Measurements from ENCODE around the gene PLEKHM2.

PLEKHM2 gene

GRCh38 chr1:15663925-15664324 lies 20.2 kb upstream of the PLEKHM2 start:
- no peak for ATAC-seq
- TF ChIP-seq ARNTL (CRISPR knock-in tag; IDR thresholded peaks at IDR 0.05; ENCODE audit: borderline replicate concordance, low read depth) (no peak), TCF4 (CRISPR knock-in tag; IDR thresholded peaks at IDR 0.05; ENCODE audit: borderline replicate concordance) (no peak), ZFP30 (CRISPR knock-in tag; IDR thresholded peaks at IDR 0.05) (no peak), BACH2 (CRISPR knock-in tag; IDR thresholded peaks at IDR 0.05; ENCODE audit: borderline replicate concordance) (no peak), CSDC2 (CRISPR knock-in tag; IDR thresholded peaks at IDR 0.05) (no peak), CREB5 (CRISPR knock-in tag; IDR thresholded peaks at IDR 0.05; ENCODE audit: low read depth) (no peak), ZNF8 (CRISPR knock-in tag; IDR thresholded peaks at IDR 0.05) (no peak), ZNF565 (CRISPR knock-in tag; conservative IDR thresholded peaks at IDR 0.05; ENCODE audit: low read depth) (no peak), PPARA (CRISPR knock-in tag; IDR thresholded peaks at IDR 0.05; ENCODE audit: borderline replicate concordance) (no peak), TOX (CRISPR knock-in tag; IDR thresholded peaks at IDR 0.05; ENCODE audit: borderline replicate concordance) (no peak), ESRRG (CRISPR knock-in tag; IDR thresholded peaks at IDR 0.05) (no peak), PATZ1 (CRISPR knock-in tag; IDR thresholded peaks at IDR 0.05; ENCODE audit: borderline replicate concordance) (no peak), ISL1 (CRISPR knock-in tag; IDR thresholded peaks at IDR 0.05) (no peak), ZNF70 (CRISPR knock-in tag; IDR thresholded peaks at IDR 0.05) (no peak)

- no peak for ATAC-seq
- TF ChIP-seq SNAI2 (CRISPR knock-in tag; IDR thresholded peaks at IDR 0.05) (no peak), PATZ1 (CRISPR knock-in tag; IDR thresholded peaks at IDR 0.05; ENCODE audit: borderline replicate concordance) (no peak), ZC3H10 (CRISPR knock-in tag; IDR thresholded peaks at IDR 0.05) (no peak), ZNF565 (CRISPR knock-in tag; conservative IDR thresholded peaks at IDR 0.05; ENCODE audit: low read depth) (no peak), ESRRG (CRISPR knock-in tag; IDR thresholded peaks at IDR 0.05) (no peak)
Observed at GRCh38 chr1:15667362-15667761, 16.8 kb upstream of the PLEKHM2 start.

- TF ChIP-seq ESRRG (CRISPR knock-in tag; IDR thresholded peaks at IDR 0.05), result no peak
- TF ChIP-seq GLIS3 (CRISPR knock-in tag; IDR thresholded peaks at IDR 0.05), result no peak
- no peak for TF ChIP-seq SNAI2 (CRISPR knock-in tag; IDR thresholded peaks at IDR 0.05)
- no peak for TF ChIP-seq PPARA (CRISPR knock-in tag; IDR thresholded peaks at IDR 0.05; ENCODE audit: borderline replicate concordance)
- no peak for TF ChIP-seq ZC3H10 (CRISPR knock-in tag; IDR thresholded peaks at IDR 0.05)
- TF ChIP-seq POU6F1 (CRISPR knock-in tag; IDR thresholded peaks at IDR 0.05; ENCODE audit: borderline replicate concordance, low read depth), result no peak
- ATAC-seq, result no peak
Observed at GRCh38 chr1:15668089-15668754, 15.9 kb upstream of the PLEKHM2 start.

GRCh38 chr1:15669074-15669473 lies 15.0 kb upstream of the PLEKHM2 start:
- no peak for ATAC-seq

More at GRCh38 chr1:15669074-15669473, 15.0 kb upstream of the PLEKHM2 start:
- TF ChIP-seq ZFP30 (CRISPR knock-in tag; IDR thresholded peaks at IDR 0.05) (no peak), ZC3H10 (CRISPR knock-in tag; IDR thresholded peaks at IDR 0.05) (no peak), RARB (CRISPR knock-in tag; IDR thresholded peaks at IDR 0.05) (no peak), ZNF8 (CRISPR knock-in tag; IDR thresholded peaks at IDR 0.05) (no peak), ARNTL (CRISPR knock-in tag; IDR thresholded peaks at IDR 0.05; ENCODE audit: borderline replicate concordance, low read depth) (no peak), PPARA (CRISPR knock-in tag; IDR thresholded peaks at IDR 0.05; ENCODE audit: borderline replicate concordance) (no peak), PATZ1 (CRISPR knock-in tag; IDR thresholded peaks at IDR 0.05; ENCODE audit: borderline replicate concordance) (no peak), CSDC2 (CRISPR knock-in tag; IDR thresholded peaks at IDR 0.05) (no peak), ZFP3 (CRISPR knock-in tag; IDR thresholded peaks at IDR 0.05) (no peak), ISL1 (CRISPR knock-in tag; IDR thresholded peaks at IDR 0.05) (no peak), BACH2 (CRISPR knock-in tag; IDR thresholded peaks at IDR 0.05; ENCODE audit: borderline replicate concordance) (no peak), ESRRG (CRISPR knock-in tag; IDR thresholded peaks at IDR 0.05) (no peak), GLIS3 (CRISPR knock-in tag; IDR thresholded peaks at IDR 0.05) (no peak)
